IMR-90 (cell line): ENCODE data around the gene MYO3B. TPM values are rescaled to one million over a fixed set of nuclear protein-coding genes. Genes with fewer than 3 reads are reported as not detected.

Experiments
- ATAC-seq: fragments of 200-7000 bp; cut with Tn5 transposase; 2 replicates; pipeline ENCODE4 v1.9.1; 2020; ENCODE audit warnings: low read depth, mild to moderate bottlenecking, moderate library complexity
- BruUV-seq: library from RNA; stranded (reverse); fragments of 400-500 nt; replicated peaks from 2 replicates; lab custom pipeline; 2021; lab: Mats Ljungman, UMichigan
- CTCF ChIA-PET: fragments of 300-600 bp; formaldehyde crosslinking; extraction: SDS; loops from one replicate; lab custom pipeline; 2021; ENCODE audit warnings: antibody characterized with exemption; lab: Yijun Ruan, JAX
- POLR2A ChIA-PET: fragments of 300-600 bp; sonication (Branson Sonifier 250); formaldehyde crosslinking; loops from one replicate; lab custom pipeline; 2022; ENCODE audit warnings: antibody characterized with exemption; ENCODE audit not compliant: unreplicated experiment; lab: Charles Lee
- DNase-seq: peaks from one replicate; pipeline ENCODE4 v3.0.0; 2013
- H2AFZ ChIP-seq: replicated peaks from 2 replicates; pipeline ENCODE3; 2013; ENCODE audit warnings: low read length, mild to moderate bottlenecking; ENCODE audit not compliant: poor library complexity
- H2AK5ac ChIP-seq: 2 replicates; pipeline ENCODE4 v1.6.1; 2013; ENCODE audit warnings: low read depth, low read length, inconsistent platforms
- H2AK9ac ChIP-seq: replicated peaks from 2 replicates; pipeline ENCODE3; 2013; ENCODE audit warnings: mild to moderate bottlenecking, low read depth, low read length, moderate library complexity; ENCODE audit not compliant: poor library complexity
- H2BK120ac ChIP-seq: 2 replicates; pipeline ENCODE4 v1.6.1; 2013; ENCODE audit warnings: low read depth, low read length, inconsistent platforms
- H2BK15ac ChIP-seq: 3 replicates; pipeline ENCODE4 v1.6.1; 2013; ENCODE audit warnings: low read depth, low read length, inconsistent platforms
- H2BK20ac ChIP-seq: 2 replicates; pipeline ENCODE4 v1.6.1; 2013; ENCODE audit warnings: low read depth, mild to moderate bottlenecking, inconsistent platforms, low read length, moderate library complexity
- H2BK5ac ChIP-seq: 2 replicates; pipeline ENCODE4 v1.6.1; 2013; ENCODE audit warnings: mild to moderate bottlenecking, low read depth, low read length, inconsistent platforms; ENCODE audit not compliant: poor library complexity, severe bottlenecking
- H3K14ac ChIP-seq: replicated peaks from 2 replicates; pipeline ENCODE4 v1.6.1; 2013; ENCODE audit warnings: low read depth, low read length, inconsistent platforms
- H3K18ac ChIP-seq: 2 replicates; pipeline ENCODE4 v1.6.1; 2013; ENCODE audit warnings: low read depth, low read length, control low read depth
- H3K23ac ChIP-seq: 2 replicates; pipeline ENCODE4 v1.6.1; 2013; ENCODE audit warnings: low read depth, low read length, inconsistent platforms
- H3K27ac ChIP-seq: 2 replicates; pipeline ENCODE4 v1.5.1; 2013; ENCODE audit warnings: mild to moderate bottlenecking, control low read depth, low read length; ENCODE audit not compliant: insufficient read depth
- H3K27me3 ChIP-seq: 2 replicates; pipeline ENCODE4 v1.6.1; 2013; ENCODE audit warnings: low read length; ENCODE audit not compliant: control insufficient read depth, insufficient read depth
- H3K36me3 ChIP-seq: 2 replicates; pipeline ENCODE4 v1.6.1; 2013; ENCODE audit warnings: low read length, mixed read lengths; ENCODE audit not compliant: control insufficient read depth, insufficient read depth
- H3K4ac ChIP-seq: 2 replicates; pipeline ENCODE4 v1.6.1; 2013; ENCODE audit warnings: low read depth, low read length, inconsistent platforms
- H3K4me1 ChIP-seq: 2 replicates; pipeline ENCODE4 v1.6.1; 2013; ENCODE audit warnings: low read length, mixed read lengths; ENCODE audit not compliant: control insufficient read depth, insufficient read depth
- H3K4me2 ChIP-seq: 2 replicates; pipeline ENCODE4 v1.6.1; 2013; ENCODE audit warnings: low read depth, mild to moderate bottlenecking, control low read depth, low read length, moderate library complexity
- H3K4me3 ChIP-seq: 2 replicates; pipeline ENCODE4 v1.5.1; 2013; ENCODE audit warnings: low read depth, mild to moderate bottlenecking, control low read depth, low read length, moderate library complexity; ENCODE audit not compliant: insufficient read depth
- H3K56ac ChIP-seq: 2 replicates; pipeline ENCODE4 v1.6.1; 2013; ENCODE audit warnings: low read length, inconsistent platforms; ENCODE audit not compliant: insufficient read depth; ENCODE audit errors: extremely low read depth
- H3K79me1 ChIP-seq, 2 experiments: 2 replicates each; pipeline ENCODE4 v1.6.1; 2013; ENCODE audit warnings: low read length in 2 of 2, inconsistent platforms in 1 of 2, low read depth in 1 of 2
- H3K9ac ChIP-seq: 2 replicates; pipeline ENCODE4 v1.6.1; 2013; ENCODE audit warnings: low read depth, low read length, control low read depth
- H3K9me1 ChIP-seq: 2 replicates; pipeline ENCODE4 v1.6.1; 2013; ENCODE audit warnings: low read length, inconsistent platforms; ENCODE audit not compliant: insufficient read depth
- H3K9me3 ChIP-seq: 2 replicates; pipeline ENCODE4 v1.6.1; 2013; ENCODE audit warnings: low read length; ENCODE audit not compliant: control insufficient read depth, insufficient read depth
- H4K20me1 ChIP-seq: 2 replicates; pipeline ENCODE4 v1.6.1; 2013; ENCODE audit warnings: low read length, inconsistent platforms; ENCODE audit not compliant: insufficient read depth
- H4K5ac ChIP-seq: 2 replicates; pipeline ENCODE4 v1.6.1; 2013; ENCODE audit warnings: mild to moderate bottlenecking, low read depth, low read length, control low read depth
- H4K8ac ChIP-seq, 2 experiments: 2 replicates each; pipeline ENCODE4 v1.6.1; 2013; ENCODE audit warnings: low read depth in 2 of 2, low read length in 2 of 2, control low read depth in 1 of 2, inconsistent platforms in 1 of 2
- H4K91ac ChIP-seq: 2 replicates; pipeline ENCODE4 v1.6.1; 2013; ENCODE audit warnings: low read depth, low read length, inconsistent platforms; ENCODE audit not compliant: insufficient read depth
- CEBPB ChIP-seq: IDR thresholded peaks from 2 replicates; pipeline ENCODE4 v1.6.1; 2012; ENCODE audit warnings: low read depth, low read length, improper control_type of control experiment
- CHD1 ChIP-seq: IDR thresholded peaks from 2 replicates; pipeline ENCODE4 v1.6.1; 2012; ENCODE audit warnings: low read depth, low read length, improper control_type of control experiment
- MAZ ChIP-seq: IDR thresholded peaks from 2 replicates; pipeline ENCODE4 v1.6.1; 2012; ENCODE audit warnings: low read depth, mild to moderate bottlenecking, low read length, improper control_type of control experiment, moderate library complexity, borderline replicate concordance
- MXI1 ChIP-seq: IDR thresholded peaks from 2 replicates; pipeline ENCODE4 v1.6.1; 2012; ENCODE audit warnings: low read depth, mild to moderate bottlenecking, low read length, moderate library complexity, borderline replicate concordance
- RCOR1 ChIP-seq: IDR thresholded peaks from 2 replicates; pipeline ENCODE4 v1.6.1; 2012; ENCODE audit warnings: mild to moderate bottlenecking, low read length, improper control_type of control experiment; ENCODE audit not compliant: insufficient replicate concordance
- RFX5 ChIP-seq: IDR thresholded peaks from 2 replicates; pipeline ENCODE4 v1.8.0; 2012; ENCODE audit warnings: low read depth, mild to moderate bottlenecking, low read length, moderate library complexity
- WGBS, 2 experiments: methylation state at CpG; one replicate each; pipeline versions ENCODE4 v1.1.5 to v1.1.7; 2013; ENCODE audit warnings: missing lambda C conversion rate in 2 of 2; ENCODE audit not compliant: insufficient read length in 1 of 2; ENCODE audit errors: extremely low coverage in 2 of 2; 5-methylcytosine and 5-hydroxymethylcytosine counted together
- dilution Hi-C: fragments of 300-500 bp; cut with HindIII; formaldehyde crosslinking; loops from one replicate; pipeline ENCODE4 v1.14.3; 2018; ENCODE audit warnings: low sequenced_read_pairs; ENCODE audit not compliant: unreplicated experiment
- in situ Hi-C: fragments of 300-500 bp; cut with MboI; formaldehyde crosslinking; loops from 3 replicates; pipeline ENCODE4 v1.14.3; 2019; ENCODE audit warnings: low sequenced_read_pairs, inconsistent platforms, mixed read lengths
- intact Hi-C: fragments of 100-400 bp; cut with micrococcal nuclease; formaldehyde crosslinking; loops from 2 replicates; pipeline ENCODE4 v1.10.0; 2022
- polyA plus RNA-seq, 3 experiments: library from polyadenylated mRNA; depleted of rRNA; stranded (reverse); fragments of >200 nt; gene quantifications; 2 replicates each; pipeline ENCODE4 v1.2.3, GENCODE V29; 2012; ENCODE audit warnings: low replicate concordance in 1 of 3
- total RNA-seq: library from RNA; depleted of rRNA; stranded (reverse); fragments of >200 nt; gene quantifications from 2 replicates; pipeline ENCODE4 v1.2.3, GENCODE V29; 2012
- TF ChIP-seq, protein P1 (sequence below): fragments of 150-350 bp; IDR thresholded peaks from 2 replicates; pipeline ENCODE4 v1.6.1; 2017; ENCODE audit warnings: mild to moderate bottlenecking, antibody characterized with exemption, low read length, low read depth
- TF ChIP-seq, protein P2 (sequence below): conservative IDR thresholded peaks from 2 replicates; pipeline ENCODE4 v1.5.1; 2012; ENCODE audit warnings: mild to moderate bottlenecking, low read depth, low read length, improper control_type of control experiment
- TF ChIP-seq, protein P3 (sequence below): fragments of 150-350 bp; IDR thresholded peaks from 2 replicates; pipeline ENCODE4 v1.6.1; 2016; ENCODE audit warnings: low read depth, mild to moderate bottlenecking, low read length, moderate library complexity, borderline replicate concordance

The MYO3B gene
- total and polyA plus RNA-seq, 2 of the 4 experiments (the other 2 are of a cell fraction), result 0.02 TPM; not detected in 1

DNA sequence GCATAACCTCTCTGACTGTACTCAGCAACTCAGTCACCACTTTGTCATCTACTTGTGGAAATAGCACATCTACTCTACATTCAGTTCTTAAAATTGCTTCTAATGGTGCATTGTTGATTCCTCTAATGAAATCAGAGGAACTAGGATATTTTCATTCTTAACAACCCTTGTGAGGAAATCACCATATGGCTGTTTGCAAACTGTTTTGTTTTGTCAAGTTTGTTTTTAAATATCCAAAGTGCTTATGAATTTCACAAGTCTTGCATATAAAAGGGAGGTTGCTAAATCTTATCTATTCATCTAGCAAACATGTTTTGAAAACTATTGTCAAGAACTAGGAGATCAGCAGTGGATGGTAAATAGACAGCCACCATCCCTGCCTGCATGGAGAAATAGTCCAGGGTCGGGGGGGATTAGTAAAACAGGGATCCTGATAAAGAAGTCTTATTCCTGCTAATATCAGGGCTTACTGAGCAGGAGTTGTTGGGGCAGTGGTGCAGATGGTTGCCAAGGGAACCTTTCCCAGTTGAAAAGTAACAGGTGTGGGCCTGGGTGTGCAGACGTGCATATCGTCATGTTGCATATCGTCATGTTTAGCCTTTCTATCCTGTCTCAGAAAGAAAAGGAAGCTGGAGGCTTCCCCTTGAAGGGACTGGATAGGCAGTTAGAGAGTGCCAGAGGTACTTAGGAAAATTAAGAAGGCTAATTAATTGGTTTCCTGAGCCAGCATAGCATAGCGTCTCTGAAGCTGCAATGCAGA lies 7.5 kb upstream of the MYO3B start:
- Histone ChIP-seq H2AK9ac (no peak overlapping the region), H4K5ac (no peak overlapping the region), H4K91ac (no peak overlapping the region), H3K14ac (no peak overlapping the region), H3K23ac (no peak overlapping the region), H3K18ac (no peak overlapping the region), H3K27ac (no peak overlapping the region), H3K4me1 (peaks cover 2% of the 10 kb centered on the region; the same call in 1 of the 2 replicates), H2BK5ac (no peak overlapping the region), H4K20me1 (no peaks in the 10 kb centered on the region), H3K4ac (no peak overlapping the region), H3K27me3 (no peaks in the 10 kb centered on the region), H2AFZ (no peak overlapping the region), H3K56ac (no peak overlapping the region), H2BK20ac (no peak overlapping the region), H3K36me3 (no peaks in the 10 kb centered on the region), H3K9ac (no peak overlapping the region), H4K8ac (no peak overlapping the region), H2BK120ac (no peak overlapping the region), H2BK15ac (no peak overlapping the region), H3K79me1 (no peaks in the 10 kb centered on the region), H2AK5ac (no peak overlapping the region), H3K4me2 (no peak overlapping the region), H3K9me3 (no peaks in the 10 kb centered on the region), H3K9me1 (no peaks in the 10 kb centered on the region), H3K4me3 (no peak overlapping the region)
- ATAC-seq (no peak), DNase-seq (no peak)
- WGBS, 2 experiments, result 81% methylated on average over 3 of the region's 5 CpGs; no CpG with 5 or more reads in 1 of the 2 experiments
- ChIA-PET POLR2A (no interaction called here), CTCF (no interaction called here)
- no TSS peak for BruUV-seq
- TF ChIP-seq, protein P1, sequence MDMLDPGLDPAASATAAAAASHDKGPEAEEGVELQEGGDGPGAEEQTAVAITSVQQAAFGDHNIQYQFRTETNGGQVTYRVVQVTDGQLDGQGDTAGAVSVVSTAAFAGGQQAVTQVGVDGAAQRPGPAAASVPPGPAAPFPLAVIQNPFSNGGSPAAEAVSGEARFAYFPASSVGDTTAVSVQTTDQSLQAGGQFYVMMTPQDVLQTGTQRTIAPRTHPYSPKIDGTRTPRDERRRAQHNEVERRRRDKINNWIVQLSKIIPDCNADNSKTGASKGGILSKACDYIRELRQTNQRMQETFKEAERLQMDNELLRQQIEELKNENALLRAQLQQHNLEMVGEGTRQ, result no peak
- TF ChIP-seq, protein P2, sequence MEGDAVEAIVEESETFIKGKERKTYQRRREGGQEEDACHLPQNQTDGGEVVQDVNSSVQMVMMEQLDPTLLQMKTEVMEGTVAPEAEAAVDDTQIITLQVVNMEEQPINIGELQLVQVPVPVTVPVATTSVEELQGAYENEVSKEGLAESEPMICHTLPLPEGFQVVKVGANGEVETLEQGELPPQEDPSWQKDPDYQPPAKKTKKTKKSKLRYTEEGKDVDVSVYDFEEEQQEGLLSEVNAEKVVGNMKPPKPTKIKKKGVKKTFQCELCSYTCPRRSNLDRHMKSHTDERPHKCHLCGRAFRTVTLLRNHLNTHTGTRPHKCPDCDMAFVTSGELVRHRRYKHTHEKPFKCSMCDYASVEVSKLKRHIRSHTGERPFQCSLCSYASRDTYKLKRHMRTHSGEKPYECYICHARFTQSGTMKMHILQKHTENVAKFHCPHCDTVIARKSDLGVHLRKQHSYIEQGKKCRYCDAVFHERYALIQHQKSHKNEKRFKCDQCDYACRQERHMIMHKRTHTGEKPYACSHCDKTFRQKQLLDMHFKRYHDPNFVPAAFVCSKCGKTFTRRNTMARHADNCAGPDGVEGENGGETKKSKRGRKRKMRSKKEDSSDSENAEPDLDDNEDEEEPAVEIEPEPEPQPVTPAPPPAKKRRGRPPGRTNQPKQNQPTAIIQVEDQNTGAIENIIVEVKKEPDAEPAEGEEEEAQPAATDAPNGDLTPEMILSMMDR, result no peak
- TF ChIP-seq, protein P3, sequence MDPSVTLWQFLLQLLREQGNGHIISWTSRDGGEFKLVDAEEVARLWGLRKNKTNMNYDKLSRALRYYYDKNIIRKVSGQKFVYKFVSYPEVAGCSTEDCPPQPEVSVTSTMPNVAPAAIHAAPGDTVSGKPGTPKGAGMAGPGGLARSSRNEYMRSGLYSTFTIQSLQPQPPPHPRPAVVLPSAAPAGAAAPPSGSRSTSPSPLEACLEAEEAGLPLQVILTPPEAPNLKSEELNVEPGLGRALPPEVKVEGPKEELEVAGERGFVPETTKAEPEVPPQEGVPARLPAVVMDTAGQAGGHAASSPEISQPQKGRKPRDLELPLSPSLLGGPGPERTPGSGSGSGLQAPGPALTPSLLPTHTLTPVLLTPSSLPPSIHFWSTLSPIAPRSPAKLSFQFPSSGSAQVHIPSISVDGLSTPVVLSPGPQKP, result no peak
- TF ChIP-seq CHD1 (no peak), RFX5 (no peak), RCOR1 (no peak), MXI1 (no peak), MAZ (no peak), CEBPB (no peak)
- intact Hi-C loops (no loop called here), in situ Hi-C loops (no loop called here), dilution Hi-C loops (no loop called here)
